Effector CD4-positive, alpha-beta T cell (primary cell): ENCODE results near the gene MACO1.
"Not testable (repeated sequence)": the region's sequence is repeated elsewhere in the genome, so short reads cannot be mapped to it uniquely, and the experiment has no call there.

Experiments used
- DNase-seq: peaks from one replicate; pipeline ENCODE4 v3.0.0-alpha.2; 2020
- total RNA-seq: gene quantifications from one replicate; lab custom pipeline; 2026; lab: John Stamatoyannopoulos, UW

Gene MACO1, protein sequence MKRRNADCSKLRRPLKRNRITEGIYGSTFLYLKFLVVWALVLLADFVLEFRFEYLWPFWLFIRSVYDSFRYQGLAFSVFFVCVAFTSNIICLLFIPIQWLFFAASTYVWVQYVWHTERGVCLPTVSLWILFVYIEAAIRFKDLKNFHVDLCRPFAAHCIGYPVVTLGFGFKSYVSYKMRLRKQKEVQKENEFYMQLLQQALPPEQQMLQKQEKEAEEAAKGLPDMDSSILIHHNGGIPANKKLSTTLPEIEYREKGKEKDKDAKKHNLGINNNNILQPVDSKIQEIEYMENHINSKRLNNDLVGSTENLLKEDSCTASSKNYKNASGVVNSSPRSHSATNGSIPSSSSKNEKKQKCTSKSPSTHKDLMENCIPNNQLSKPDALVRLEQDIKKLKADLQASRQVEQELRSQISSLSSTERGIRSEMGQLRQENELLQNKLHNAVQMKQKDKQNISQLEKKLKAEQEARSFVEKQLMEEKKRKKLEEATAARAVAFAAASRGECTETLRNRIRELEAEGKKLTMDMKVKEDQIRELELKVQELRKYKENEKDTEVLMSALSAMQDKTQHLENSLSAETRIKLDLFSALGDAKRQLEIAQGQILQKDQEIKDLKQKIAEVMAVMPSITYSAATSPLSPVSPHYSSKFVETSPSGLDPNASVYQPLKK
- 51.4 reads per million, percentile 69 among the genes with 10 or more reads in this experiment for total RNA-seq

DNA sequence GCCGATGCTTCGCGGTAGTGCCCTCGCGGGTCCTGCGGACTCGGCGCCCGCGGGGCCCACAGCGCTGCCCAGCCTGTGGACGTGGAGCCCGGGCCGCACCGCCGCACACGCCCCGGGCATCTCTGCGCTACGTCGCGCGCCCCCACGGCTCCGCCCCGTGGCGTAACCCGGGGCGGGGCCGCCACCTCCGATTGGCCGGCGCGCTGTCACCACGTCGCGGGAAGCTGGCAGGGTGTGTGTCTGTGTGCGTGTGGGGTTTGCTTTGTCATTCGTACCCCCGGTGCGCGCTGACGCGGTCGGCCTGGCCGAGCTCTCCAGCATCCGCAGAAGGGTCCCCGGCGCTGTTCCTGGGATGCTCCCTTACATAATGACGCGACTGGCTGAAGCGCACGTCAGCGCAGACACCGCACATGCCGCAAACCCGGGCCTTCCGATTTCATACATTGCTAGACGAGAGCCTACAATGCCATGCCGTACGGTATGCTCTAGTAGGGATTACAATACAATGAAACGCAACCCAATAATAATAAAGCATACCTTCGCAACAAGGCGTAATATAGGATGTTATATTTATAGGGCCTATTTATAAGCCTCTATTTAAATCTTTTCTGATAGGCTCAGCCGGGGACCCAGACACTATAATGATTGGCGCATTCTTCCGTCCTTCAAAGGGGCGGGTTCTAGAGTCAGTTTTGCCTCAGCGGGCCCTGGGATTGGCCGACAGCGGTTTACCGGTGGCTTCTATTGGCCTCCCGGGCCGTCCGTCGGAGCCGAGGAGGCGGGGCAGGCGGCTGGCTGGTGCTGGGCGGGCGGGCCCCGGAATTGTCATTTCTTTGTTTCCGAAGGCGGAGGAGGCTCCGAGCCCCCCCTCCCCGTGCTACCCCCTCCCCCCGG is at the start of gene MACO1:
Gene MACO1, plus strand, starts transcription at position 825 of the 894 bp plus-strand sequence. CDS start 202 bp downstream, outside the sequence.
- peak; percentile 95 for DNase-seq

DNA sequence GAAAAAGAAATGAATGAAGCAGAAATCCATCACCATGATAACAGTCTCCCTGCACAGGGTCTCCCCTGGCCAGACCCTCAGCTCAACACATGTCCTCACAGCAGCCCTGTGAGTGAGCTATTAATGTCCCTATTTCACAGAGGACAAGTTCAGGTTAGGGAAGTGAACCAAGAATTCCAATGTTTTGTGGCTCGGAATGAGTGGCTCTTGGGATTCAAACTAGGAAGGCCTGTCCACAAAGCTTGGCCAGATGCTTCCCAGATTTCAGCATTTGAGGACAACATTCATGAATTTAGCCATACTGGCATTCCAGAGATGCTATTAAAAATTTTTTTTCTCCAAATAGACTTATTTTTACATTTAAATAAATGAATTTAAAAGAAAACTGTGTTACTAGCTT is 48.2 kb upstream of the MACO1 start:
- not testable (repeated sequence) for DNase-seq

DNA sequence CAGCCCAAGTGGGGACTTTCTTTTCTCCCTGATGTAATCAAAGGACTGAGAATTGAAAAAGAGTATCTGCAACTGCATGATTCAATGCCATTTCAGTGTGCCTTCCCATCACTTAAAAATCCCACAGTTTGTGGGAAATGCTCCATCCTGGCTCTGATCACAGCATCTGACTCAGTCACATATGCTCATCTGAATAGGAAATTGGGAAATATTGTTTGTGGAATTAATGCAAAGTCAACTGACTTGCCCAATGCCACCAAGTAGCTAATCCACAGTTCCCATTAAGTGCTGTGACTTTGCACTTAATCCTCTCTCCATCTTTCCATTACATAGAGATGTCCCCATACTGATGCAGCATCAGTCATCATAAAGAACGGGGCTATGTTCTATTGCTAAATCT is 47.6 kb upstream of the MACO1 start:
- DNase-seq, result not testable (repeated sequence)

DNA sequence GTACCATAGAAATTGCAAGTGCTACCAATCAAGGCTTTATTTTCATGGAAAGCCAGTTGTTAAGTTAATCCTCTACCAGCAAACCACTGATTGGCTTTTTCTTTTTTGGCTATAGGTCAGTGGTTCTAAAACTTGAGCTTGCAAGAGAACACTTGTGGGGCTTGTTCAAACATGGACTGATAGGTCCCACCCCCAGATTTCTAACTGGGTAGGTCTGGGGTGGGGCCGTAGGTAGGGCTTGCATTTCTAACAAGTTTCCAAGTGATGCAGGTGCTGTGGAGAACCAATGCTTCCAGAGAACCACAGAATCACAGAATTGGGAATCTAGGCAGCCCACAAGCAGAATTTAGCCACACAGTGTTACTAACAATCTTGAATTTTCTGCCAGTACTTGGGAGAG is 46.8 kb upstream of the MACO1 start:
- not testable (repeated sequence) for DNase-seq

DNA sequence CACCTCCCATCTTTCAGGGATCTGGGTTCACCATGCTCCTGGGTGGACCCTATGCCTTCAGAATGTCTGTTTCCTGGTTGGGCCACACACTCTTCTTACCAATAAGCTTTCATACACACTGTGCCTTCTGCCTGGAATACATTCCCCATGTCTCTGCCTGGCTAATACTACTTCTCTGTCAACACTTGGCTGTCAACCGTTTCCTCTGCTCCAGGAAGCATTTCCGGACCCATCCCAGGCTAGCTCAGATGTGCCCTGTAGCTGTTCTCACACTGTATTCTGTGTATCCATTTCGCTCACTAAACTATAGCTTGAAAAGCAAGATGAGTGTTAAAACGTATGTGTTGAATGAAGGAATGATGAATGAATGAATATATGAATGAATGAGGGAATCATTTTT is 43.6 kb upstream of the MACO1 start:
- not testable (repeated sequence) for DNase-seq

DNA sequence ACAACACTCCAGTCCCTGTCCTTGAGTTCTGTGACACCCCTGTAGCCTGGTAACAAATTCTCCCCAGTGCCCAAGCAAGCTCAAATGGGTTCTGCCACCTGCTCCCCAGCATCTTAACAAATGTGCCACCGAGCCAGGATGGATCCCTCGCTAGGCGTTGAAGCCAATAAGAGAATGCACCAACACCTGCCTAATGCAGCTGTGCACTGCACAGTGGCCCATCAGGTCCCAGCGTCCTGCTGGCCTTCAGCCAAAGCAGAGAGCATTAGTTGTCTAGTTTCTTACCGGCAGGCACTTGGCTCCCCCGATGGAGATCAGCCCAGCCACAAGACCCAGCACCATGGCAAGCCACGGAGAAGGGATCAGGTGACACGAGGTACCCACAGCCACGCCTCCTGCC is 42.0 kb upstream of the MACO1 start:
- not testable (repeated sequence) for DNase-seq

DNA sequence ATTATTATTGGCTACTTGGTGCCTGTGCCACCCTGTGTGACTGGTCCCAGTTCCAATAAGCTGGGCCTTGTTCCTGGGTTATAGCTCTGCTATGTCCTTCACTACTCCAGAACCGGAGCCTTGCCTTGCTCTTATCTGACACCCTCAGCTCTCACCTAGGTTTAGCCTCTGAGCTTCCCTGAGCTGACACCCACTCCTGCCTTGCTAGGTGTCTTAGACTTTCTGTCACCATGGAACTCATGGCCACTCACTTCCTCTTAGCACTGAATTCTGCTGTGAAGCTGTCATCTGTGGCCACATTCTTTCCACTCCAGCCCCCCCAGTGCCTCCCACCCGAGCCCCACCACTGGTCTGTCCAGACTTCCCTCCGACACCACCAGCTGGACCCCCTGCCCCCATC is 41.0 kb upstream of the MACO1 start:
- DNase-seq, result not testable (repeated sequence)

DNA sequence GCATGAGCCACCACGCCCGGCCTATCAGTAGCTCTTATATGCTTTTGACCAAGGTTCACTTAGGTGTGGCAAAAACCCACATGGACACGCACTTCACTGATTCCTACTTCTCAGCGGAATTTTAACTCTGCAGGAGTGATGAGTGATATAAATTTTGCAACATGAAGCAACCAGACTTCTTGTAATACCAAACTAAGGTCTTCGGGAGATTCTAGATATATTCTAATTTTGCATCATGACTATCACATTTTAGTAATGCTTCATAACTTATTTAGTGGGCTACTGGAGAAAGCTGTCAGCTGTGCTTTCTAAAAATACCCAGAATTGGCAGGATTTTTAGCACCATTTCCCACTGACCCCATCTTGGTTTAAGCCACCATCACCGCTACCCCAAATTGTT is 37.9 kb upstream of the MACO1 start:
- no peak for DNase-seq

DNA sequence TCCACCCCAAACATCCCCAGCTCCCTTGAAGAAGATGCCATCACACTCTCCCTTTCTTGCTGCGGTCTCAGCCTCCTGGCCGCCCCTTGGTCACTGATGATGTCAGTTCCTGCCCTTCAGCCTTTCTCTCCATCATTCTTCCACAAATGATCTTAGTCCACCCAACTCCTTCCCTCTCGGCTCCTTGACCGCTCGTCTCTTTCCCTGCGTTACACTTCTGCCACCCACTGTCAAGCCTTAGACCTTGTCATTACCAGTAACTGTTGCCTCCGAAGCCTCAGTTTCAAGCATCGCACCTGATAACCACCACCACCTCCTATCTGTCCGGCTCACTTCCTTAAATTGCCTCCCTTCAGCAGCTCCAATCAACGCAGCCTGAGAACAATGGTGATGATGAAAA is 33.1 kb upstream of the MACO1 start:
- not testable (repeated sequence) for DNase-seq

DNA sequence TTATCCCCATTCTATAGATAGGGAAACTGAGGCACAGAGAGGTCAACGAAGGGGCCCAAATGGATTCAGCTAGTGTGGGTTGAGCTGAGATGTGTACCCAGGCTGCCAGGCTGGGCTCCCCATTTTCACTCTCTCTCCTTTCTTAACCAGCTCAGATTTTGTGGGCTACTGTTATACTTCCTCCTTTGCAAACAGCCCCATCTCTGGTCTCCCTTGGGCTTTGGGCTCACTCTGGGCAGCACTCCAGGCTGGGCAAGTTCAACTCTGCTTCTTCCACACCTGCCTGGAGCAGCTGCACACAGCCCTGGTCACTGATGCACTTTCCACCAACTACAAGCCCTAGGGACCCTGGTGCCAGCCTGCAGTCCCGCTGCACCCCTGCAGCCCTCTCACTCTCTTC is 32.6 kb upstream of the MACO1 start:
- DNase-seq, result not testable (repeated sequence)

DNA sequence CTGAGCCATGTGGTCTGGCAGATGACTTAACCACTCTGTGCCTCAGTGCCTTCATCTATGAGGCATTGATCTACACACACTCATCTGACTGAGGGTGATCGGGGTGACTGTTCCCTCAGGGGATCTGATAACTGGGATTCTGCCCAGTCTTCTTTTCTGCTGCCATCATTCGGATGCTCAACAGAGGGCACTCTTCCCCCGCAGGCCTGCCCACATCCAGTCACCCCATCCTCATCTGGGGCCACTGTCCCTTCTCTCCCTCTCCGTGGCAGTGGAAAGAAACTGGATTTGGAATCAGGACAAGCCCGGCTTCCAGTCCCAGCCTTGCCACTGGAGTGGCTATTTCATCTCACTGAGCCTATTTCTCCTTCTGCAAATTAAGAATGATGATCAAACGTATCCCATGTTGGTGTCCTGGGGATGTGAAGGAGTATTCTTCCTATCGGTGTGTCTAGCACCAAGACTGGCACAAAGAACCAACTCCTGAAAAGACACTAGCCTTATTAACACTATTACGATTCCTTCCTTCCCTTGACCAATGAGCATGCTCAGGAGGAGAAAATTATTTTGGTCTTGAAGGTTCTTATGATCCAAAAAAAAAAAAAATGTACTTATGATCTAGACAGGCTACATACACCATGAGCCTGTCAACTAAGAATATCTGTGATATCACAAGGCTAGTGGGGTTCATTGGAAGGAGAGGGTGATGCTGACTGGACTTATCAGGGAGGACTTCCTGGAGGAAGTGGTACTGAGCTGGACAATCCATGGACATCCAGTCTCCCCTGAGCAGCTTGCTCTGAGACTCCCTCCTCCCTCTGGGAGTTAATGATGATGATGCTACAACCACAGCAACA is 27.5 kb upstream of the MACO1 start:
- not testable (repeated sequence) for DNase-seq

DNA sequence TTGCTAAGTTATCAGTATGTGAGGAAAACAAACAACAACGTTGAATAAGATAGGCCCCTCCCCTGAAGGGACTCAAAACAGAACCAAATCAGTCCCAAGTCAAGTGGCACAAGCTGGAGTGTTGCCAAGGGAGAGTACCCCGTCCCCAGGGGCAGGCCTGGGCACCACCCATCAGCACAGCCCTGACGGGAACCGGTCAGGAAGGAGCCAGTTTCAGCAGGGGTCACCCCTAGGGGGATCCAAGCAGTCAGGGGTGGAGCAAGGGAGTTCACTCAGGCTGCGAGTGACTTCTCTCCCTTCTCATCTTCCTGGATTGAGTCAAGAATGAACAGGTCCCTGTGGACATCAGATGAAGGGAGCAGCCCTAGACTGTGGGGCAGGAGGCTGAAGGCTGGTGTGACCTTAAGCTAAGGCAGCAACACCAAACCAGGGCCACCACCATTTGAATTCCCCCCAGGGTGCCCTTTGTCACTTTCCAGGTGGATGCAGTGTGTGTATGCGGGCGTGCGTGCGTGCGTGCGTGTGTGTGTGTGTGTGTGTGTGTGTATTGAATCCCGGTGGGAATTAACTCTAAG is 24.9 kb upstream of the MACO1 start:
- not testable (repeated sequence) for DNase-seq

DNA sequence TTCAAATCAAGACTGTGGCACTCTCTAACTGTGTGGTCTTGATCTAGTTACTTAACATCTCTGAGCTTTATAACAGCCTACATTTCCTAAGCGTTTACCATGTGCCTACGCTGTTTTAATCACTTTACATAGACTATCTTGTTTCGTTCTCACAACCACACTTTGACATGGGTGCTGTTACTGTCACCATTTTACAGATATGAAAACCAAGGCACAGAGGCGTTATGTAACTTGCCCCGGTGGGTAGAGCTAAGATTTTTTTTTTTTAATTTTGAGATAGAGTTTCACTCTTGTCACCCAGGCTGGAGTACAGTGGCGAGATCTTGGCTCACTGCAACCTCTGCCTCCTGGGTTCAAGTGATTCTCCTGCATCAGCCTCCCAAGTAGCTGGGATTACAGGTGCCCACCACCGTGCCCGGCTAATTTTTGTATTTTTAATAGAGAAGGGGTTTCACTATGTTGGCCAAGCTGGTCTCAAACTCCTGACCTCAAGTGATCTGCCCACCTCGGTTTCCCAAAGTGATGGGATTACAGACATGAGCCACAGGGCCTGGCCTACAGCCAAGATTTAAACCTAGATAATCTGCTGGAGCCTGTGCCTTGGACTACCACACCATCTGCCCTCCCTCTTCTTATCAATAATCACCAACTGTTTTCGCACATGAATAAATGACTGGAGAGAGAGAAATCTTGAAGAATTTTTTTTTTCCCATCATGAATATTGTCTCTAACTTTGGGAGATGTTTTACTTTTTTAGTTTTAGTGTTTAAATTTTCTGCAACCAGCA is 20.9 kb upstream of the MACO1 start:
- not testable (repeated sequence) for DNase-seq

DNA sequence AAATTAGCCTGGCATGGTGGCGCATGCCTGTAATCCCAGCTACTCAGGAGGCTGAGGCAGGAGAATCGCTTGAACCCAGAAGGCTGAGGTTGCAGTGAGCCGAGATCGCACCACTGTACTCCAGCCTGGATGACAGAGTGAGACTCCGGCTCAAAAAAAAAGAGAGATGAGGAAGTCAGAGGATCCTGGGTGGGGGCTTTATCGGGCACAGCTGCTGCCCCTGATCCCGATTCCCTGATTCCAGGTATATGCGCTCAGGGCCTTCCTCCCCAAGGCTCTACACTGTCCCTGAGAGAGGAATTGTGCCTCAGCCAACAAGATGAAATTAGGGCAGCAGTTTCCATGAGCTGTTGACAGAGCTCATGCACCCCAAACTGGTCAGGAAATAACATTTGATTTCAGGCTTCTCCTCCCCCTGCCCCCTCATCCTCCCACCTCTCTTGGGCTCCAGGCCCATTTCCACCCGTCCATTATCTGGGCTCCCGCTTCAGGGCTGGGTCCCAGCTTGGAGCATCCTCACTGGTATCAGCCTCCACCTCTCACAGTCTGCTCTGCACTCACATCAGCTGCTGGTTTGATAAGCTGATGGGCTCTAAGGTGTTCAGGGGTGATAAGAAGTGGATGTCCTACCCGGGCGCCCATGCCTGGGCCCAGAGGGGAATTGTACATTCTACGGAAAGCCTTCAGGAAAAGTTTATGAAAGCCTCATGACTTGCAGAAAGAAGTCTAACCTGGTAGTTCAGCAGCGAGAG is 17.6 kb upstream of the MACO1 start:
- DNase-seq, result not testable (repeated sequence)

DNA sequence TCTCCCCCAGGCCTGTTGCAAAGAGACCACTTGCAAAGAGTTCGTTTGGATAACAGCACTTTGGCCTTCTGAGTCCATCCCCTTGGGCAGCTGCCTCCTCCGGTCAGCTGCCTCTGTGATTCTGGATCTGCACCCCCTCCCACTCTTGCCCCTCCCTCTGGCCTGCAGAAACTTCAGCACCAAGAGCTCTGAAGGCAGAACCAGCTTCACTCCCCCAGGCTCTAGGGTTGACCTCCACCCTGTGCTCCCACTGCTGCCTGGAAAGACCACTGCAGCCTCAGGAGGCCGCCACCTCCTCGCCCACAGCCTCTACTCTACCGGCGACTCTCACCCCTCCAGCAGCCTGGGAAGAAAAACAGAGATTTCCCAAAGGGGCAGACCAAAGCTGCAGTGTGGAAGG is 16.5 kb upstream of the MACO1 start:
- DNase-seq, result not testable (repeated sequence)

DNA sequence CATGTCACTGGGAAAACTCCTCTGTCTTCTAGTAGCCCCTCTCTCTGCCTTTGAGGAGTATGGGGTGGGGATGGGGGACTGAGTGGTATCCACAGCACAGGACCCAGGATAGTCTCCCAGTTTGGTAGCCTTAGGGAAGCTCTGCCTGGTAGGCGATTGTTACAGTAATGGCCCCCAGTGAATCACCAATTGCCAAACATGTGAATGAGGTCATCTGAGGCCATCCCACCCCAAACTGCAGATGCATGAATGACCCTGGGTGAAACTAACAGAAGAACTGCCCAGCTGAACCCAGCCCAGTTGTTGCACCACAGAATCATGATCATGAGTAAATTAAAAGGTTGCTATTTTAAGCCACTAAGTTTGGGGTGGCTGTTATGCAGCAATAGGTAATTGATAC is 16.1 kb upstream of the MACO1 start:
- DNase-seq, result not testable (repeated sequence)

DNA sequence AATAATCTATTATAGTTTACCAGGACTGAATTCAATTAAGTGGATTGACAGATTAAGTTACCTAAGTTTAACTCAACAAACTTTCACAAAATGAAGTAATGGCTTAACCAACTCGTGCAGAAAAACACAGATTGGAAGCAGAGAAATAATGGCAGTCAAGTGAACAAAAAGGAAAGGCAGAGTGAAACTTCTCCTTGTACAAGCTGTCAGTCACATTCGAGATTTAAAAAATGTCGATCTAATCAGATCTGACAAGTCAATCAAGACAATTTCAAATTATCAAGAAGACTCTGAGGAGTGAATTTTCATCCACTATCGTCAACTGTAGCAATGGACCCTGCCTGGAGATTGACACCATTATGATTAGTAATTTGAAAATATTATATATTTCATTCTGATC is 13.4 kb upstream of the MACO1 start:
- not testable (repeated sequence) for DNase-seq

DNA sequence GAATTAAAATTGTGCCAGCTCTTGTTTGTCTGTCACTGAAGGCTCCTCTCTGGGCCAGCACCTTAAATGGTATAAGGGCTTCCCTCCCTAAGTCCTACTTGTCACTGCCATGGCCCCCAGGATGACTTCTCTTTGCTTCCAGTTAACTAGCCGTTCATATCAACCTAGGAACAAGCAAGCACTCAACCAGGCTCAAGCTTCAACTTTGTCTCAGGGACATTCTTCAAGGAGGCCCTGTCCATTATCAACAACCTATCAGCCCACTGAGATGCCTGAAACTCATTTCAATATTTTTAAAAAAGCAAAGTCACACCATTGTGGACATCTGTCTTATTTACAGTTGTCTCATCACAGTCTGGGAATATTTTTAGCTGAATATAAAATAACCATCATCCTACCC is 11.4 kb upstream of the MACO1 start:
- DNase-seq, result not testable (repeated sequence)

DNA sequence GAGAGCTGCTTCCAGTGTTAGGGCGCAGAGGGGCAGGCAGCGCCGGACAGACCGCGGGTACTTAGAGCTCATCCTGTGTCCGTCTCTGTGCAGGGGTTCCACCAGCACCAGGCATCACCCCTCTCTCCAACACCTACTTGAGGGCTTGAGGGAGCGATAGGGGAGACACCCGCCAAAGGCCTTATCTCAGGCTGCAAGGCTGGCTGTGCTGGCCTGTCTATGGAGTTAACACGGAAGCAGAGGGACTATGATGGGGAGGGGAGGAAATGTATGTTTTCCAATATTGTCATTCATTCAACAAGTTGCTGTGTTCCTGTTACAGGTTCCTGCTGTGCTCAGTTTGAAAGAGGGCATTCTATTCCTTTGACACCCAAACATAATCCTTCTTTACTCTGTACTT is 10.0 kb upstream of the MACO1 start, which contains the start of gene RHCE:
Gene RHCE, minus strand, starts transcription at position 111 of the 400 bp plus-strand sequence. Its CDS starts 39 bp downstream, at position 72.
- not testable (repeated sequence) for DNase-seq

DNA sequence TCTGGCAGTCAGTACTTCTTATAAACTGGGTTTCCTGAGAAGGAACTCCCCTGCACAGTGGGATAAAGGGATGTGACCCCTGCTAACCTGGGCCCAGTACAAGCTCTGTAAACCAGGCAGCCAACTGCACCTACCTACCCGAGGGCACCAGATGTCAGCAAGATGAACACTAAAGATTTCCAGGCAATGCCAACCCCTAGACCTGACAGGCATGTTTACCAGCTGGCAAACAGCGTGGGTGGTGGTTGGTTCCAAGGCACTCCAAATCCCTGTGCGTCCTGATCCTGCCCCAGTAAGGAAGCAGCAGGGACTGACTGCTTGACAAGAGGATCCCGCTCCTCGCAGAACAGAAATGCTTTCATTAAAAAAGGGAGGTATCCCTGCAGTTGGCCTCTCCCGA is 7.5 kb upstream of the MACO1 start:
- DNase-seq, result not testable (repeated sequence)
